Vagina (tissue), 2 donors: ENCODE measurements around the gene VAV1.

Source experiments
- POLR2A ChIP-seq, 2 donors: fragments of 450-650 bp; IDR thresholded peaks; one replicate each; pipeline ENCODE4 v1.6.1; 2017; ENCODE audit warnings: antibody characterized with exemption in 2 of 2, mild to moderate bottlenecking in 2 of 2, moderate library complexity in 2 of 2
- POLR2AphosphoS5 ChIP-seq, 2 donors: sonication (generic); formaldehyde crosslinking; IDR thresholded peaks; one replicate each; pipeline ENCODE4 v1.9.0; 2017; ENCODE audit warnings: antibody characterized with exemption in 2 of 2, mild to moderate bottlenecking in 2 of 2, low read depth in 1 of 2; ENCODE audit not compliant: insufficient read depth in 1 of 2

DNA sequence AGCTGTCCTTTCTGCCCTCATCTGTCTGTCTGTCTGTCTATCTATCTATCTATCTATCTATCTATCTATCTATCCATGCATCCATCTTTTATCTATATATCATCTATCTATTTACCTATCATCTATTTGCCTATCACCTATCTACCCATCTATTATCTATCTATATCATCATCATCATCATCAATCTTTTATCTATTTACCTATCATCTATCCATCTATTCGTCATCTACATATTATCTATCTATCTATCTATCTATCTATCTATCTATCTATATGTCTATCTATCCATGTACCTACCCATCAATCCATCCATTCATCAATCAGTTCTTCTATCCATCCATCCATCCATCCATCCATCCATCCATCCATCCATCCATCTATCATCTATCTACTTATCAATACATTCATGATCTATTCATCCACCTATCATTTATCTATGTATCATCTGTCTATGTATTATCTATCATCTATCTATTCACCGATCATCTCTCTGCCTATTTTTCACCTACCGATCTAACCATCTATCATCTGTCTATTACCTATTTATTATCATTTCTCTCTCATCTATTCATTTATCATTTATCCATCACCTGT, 65.7 kb downstream of the VAV1 start:
- TF ChIP-seq POLR2A (IDR thresholded peaks at IDR 0.05), result no peak
- no peak for TF ChIP-seq POLR2AphosphoS5 (IDR thresholded peaks at IDR 0.05; ENCODE audit: insufficient read depth in 1 of 2, low read depth in 1 of 2)
